SIG-M5 treated with dmso at 0.1 percent for 504 hours (cell line): ENCODE results near the gene SPRYD3.
"Not testable (repeated sequence)": the region's sequence is repeated elsewhere in the genome, so short reads cannot be mapped to it uniquely, and the experiment has no call there.

Experiments
- DNase-seq: peaks from one replicate; lab custom pipeline; 2025; ENCODE audit not compliant: unreplicated experiment; lab: John Stamatoyannopoulos, UW

SPRYD3 gene

DNA sequence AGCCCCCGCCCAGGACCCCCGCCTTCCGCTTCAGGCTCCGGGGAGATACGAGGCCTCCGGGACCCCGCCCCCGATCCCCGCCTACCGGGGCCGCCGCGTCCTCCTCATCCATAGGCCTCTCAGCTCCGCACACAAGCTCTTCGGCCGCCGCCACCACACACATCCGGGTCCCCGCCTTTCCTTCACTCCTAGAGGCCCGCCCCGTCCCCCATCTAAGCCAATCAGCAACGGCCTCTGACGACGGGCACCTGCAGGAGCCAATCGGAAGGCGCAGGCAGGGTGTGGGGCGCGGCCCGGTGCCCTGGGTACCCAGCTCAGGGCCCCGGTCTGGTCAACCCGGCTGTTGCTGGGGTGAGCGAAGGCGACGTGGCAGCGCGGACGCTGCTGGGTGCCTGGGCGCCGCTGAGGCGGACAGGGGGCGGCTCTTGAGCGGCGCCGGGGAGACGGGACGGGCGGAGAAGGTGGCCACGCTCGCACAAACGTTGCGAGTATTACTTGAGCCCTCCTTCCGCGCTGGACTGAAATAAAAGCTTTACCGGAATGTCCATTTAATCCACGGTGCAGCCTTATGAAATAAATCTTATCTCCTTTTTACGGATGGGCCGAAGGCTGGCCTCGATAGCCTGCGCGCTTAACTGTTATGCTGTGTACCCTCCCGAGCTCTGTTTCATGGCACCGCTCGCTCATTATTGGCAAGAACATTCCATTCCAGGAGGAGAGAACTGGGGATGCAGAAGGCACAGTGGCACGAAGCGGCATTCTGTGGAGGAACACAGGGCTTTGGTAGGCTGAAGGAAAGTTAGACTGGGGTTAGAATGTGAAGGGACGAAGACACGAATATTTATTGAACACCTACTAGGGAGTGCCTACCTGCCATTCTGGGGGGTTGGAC lies at the start of gene SPRYD3:
SPRYD3 (minus strand) TSS at position 165 of the 892 bp plus-strand sequence; CDS start at position 108, 57 bp downstream.
- peak; percentile 97 for DNase-seq

GRCh38 chr12:53127169-53127568 lies 48.0 kb upstream of the SPRYD3 start:
- no peak for DNase-seq

DNA sequence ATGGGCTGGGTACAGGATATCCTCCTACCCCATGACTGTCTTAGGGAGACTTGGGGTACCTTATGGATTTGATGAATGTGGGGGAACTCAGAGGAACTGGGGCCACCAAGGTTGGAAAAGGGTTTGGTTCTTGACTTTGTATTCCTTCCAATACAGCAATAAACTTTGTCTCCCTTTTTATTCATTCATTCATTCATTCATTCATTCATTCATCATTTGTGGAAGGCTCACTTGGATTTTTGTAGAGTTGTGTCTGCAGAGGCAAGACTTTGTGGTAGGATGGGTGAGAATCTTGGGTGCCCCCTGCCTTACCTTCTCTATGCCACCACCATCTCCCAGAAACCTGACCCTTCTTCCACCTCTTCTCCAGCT lies 45.1 kb upstream of the SPRYD3 start:
- DNase-seq = no peak

DNA sequence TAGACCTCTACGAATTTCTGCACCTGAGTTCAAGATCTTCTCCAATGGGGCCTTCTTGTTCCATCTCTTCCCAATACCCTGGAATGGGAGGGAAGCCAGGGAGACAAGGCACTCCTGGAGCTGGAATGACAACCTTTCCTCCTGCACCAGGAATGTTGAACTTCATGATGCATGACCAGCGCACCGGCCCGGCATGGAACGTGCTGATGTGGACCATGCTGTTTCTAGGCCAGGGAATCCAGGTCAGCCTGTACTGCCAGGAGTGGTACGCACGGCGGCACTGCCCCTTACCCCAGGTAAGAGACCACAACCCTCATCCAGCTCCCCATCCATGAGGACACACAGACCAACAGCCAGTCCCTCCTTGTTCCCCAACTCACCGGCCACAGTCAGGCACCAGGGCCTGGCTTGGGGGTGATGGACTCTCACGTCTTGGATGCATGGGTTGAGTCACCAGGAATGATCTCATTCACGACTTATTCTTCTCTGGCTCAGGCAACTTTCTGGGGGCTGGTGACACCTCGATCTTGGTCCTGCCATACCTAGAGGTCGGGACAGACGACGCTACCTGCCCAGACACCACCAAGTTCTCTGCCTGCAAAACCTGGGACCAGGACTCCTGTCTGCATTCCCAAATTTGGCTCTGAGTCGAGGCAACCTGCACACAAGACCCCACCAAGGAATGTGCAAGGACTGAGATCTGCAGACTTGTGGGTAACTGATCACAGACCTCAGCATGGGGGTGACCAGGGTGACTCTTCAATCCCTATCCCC lies 44.6 kb upstream of the SPRYD3 start:
- DNase-seq = no peak

GRCh38 chr12:53122961-53123468 lies 43.8 kb upstream of the SPRYD3 start:
- no peak for DNase-seq

DNA sequence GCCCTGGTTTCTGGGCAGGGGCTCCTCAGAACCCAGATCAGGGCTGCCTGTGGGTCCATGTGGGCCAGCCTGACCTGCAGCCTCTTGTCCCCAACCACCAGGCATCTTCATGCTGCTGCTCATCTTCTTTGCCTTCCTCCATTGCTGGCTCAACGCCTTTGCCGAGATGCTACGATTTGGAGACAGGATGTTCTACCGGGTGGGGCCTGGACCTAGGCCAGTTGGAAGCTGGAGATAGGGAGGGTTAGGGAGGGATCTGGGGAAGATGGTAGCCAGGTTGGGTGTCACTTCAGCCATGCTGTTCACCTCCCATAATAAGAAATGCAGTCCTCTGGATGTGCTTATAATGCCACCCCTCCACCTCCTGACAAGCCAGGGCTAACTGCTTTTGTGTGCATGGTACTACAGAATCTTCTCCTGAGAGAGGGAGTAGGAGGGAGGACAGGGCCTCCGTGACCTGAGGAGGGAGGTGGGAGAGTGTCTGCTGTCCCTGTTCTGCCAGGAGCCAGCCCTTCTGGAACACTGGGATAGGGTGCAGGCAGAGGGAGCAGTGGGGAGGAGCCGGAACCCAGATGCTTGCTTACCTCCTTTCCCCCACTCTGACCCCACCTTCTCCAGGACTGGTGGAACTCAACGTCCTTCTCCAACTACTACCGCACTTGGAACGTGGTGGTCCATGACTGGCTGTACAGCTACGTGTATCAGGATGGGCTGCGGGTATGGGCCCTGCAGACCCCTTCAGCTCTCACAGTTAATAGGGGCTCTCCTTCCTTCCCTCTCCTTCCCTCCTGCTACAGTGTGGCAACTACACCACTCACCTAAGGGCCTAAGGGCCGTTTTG lies 41.7 kb upstream of the SPRYD3 start:
- DNase-seq = no peak

- no peak for DNase-seq
Measured at GRCh38 chr12:53118751-53119300, 39.6 kb upstream of the SPRYD3 start.

DNA sequence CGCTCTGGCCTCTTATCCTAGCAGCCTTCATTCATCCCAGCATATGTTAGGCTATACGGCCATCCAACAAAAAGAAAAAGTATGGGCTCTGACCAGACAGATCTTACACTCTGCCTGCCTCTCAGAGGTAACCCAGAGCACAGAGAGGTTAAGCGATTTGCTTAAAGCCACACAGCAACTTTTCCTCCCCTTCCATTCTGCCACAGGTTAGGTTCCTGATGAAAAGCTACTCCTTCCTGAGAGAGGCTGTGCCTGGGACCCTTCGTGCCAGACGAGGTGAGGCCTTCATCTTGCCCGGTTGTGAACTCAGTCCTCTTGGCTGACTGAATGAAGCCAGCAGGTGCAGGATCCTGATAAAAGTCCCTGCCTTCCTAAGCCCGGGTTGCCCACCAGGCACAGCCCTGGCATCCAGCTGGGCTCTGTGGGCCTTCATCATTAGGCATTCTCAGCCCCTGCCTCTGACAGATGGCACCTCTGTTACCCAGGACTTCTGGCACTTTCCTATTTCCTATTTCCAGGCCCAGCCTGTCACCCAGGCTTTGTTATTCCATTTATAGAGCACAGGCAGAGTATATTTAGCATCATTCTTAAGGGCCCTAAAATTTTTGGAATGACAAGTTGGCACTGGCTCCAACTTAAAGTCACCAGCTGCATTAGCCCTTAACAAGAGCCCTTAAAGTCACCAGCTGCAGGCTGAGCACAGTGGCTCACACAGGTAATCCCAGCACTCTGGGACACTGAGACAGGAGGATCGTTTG lies 36.9 kb upstream of the SPRYD3 start:
- no peak for DNase-seq

DNA sequence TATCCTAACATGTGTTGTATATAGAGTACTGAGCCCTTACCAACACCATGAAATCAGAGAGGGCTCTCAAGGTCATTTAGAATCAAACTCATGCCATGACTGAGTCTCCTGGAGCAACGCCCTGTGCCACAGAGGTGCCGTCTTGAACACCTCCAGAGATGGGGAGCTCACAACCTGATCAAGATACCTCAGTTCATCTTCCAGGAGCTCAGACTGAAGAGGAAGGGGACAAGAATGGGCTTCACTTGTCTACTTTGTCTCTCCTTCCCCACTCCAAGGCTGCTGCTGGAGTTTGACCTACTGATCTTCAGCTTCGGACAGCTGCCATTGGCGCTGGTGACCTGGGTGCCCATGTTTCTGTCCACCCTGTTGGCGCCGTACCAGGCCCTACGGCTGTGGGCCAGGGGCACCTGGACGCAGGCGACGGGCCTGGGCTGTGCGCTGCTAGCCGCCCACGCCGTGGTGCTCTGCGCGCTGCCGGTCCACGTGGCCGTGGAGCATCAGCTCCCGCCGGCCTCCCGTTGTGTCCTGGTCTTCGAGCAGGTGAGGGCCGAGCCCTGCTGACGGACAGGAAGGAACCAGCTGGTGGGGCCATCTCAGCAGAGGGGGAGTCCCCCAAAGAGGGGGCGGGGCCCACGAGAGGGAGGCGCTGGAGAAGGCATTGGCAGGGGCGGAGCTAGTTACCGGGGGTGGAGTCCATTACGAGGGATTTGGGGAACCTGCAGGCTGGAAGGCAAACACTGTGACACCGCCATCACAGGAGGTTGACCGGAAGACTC lies 36.1 kb upstream of the SPRYD3 start:
- no peak for DNase-seq

DNA sequence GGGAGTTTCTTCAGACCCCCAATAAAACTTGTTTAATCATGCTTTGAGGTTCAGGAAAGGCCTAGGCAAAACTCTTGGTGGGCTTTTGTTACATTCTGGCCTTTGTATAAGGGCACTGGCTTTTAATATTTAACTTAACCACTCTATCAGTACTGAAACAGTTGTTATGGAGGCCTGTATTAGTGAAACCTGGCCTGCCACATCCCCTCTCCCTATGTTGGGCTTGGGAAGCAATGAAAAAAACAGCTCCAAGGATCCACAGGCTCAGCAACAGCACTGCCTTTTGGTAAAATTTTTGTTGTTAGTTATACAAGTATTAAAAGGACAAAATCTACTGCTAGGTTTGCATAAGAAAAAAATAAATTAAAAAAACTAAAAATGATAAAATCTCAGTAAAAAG lies 34.8 kb upstream of the SPRYD3 start:
- DNase-seq = no peak

DNA sequence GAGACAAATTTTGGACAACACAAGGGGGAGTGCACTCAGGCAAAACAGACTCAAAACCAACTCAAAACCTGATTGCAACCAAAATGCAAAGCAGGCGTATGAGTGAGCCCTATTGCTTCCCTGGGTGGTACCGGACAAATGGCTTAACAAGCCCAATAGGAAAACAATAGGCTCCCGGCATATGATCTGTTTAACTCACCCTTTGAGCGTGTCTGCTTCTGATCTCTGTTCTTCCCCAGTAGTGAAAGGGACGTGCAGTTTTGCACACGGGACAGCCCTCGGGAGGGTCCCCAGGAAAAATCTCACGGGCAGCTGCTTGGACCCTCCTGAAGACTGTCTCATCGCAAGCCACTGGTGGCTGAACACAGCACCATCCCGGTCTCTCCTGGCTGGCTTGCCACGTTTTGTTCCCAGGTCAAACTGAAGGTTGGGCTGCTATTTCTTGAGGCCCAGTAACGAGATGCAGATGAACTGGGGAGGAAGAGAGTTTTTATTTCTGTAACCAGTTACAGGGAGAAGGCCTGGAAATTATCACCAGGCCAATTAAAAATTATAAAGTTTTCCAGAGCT lies 34.0 kb upstream of the SPRYD3 start:
- DNase-seq = no peak

- DNase-seq = not testable (repeated sequence)
Measured at GRCh38 chr12:53112431-53112830, 33.2 kb upstream of the SPRYD3 start.

DNA sequence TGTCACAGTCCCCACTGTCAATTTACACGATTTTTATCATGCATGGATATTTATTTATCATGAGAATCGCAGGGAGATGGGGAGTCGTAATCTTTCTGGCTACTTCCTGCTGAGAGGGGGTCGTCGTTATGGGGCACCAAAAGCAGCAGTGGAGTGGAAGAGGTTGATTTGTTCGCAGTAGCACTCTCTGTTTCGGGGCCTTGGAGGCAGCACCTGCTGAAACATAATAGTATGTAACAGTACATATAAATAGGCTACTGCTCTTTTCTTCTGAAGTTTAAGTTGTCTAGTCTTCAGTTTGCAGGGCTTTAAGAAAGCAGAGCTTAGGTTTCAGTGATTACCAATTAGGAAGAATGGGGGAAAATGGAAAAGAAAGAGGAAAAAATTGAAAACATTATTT lies 27.9 kb upstream of the SPRYD3 start:
- DNase-seq = no peak

DNA sequence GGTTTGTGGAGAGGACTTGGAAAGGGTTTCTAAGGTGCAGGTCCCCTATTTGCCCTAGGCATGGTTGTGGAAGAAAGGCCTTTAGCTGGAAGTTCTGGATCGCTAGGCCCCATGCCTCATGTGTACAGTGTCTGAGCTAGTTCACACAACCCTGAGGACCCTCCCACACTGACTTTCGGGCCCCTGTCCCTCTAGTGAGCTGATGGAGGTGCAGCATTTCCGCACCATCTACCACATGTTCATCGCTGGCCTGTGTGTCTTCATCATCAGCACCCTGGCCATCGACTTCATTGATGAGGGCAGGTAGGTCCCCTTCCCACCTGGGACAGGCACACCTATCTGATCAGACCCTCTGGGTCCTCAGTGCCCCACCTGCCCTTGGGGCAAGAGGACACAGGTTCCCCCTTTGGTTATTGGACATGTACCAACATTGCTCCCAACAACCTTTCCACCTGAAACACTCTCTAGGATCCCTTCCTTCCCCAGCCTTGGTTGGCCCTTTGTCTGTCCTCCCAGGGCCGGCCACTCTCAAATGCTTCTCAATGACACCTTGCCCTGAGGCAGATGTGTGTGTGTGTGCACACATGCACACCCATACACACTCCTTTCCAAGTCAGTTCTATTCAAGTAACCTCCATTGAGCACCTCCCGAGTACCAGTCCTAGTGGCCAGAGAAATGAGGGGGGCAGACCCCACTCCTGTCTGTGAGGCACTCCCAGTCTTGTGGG lies 26.7 kb upstream of the SPRYD3 start:
- DNase-seq = no peak

GRCh38 chr12:53105256-53105655 lies 26.1 kb upstream of the SPRYD3 start:
- no peak for DNase-seq

GRCh38 chr12:53103860-53104305 lies 24.7 kb upstream of the SPRYD3 start:
- peak; percentile 60 for DNase-seq

GRCh38 chr12:53102883-53103807 lies 24.0 kb upstream of the SPRYD3 start, which contains the start of gene SOAT2:
SOAT2 (plus strand) TSS chr12:53103486; CDS start chr12:53103578, 92 bp downstream.
- no peak for DNase-seq
